K562 (cell line): Measurements from ENCODE around the gene MT4. TPM values are rescaled to one million over a fixed set of nuclear protein-coding genes. Genes with fewer than 3 reads are reported as not detected.

ENCODE experiments used
- ATAC-seq: fragments of 200-7000 bp; cut with Tn5 transposase; 3 replicates; pipeline ENCODE4 v1.9.1; 2020; ENCODE audit warnings: moderate library complexity
- BruUV-seq: library from RNA; stranded (reverse); fragments of 400-500 nt; replicated peaks from 2 replicates; lab custom pipeline; 2021; lab: Mats Ljungman, UMichigan
- CTCF ChIA-PET: fragments of 300-600 bp; formaldehyde crosslinking; extraction: SDS; loops from one replicate; lab custom pipeline; 2021; ENCODE audit warnings: low intra/inter-chr PET ratio; lab: Yijun Ruan, JAX
- POLR2A ChIA-PET: fragments of 300-600, 350-650 bp; sonication (Branson Sonifier 250); formaldehyde crosslinking; extraction: SDS; loops from one replicate; lab custom pipeline; 2021; ENCODE audit warnings: antibody characterized with exemption, inconsistent platforms; lab: Yijun Ruan, JAX
- DNase-seq, 4 experiments: peaks; one replicate each; pipeline versions ENCODE4 v3.0.0 to v3.0.0-alpha.2; 2011 to 2018; ENCODE audit warnings: low spot score in 3 of 4, mixed read lengths in 3 of 4; ENCODE audit errors: extremely low read depth in 1 of 4
- FAIRE-seq: peaks from 2 replicates; lab custom pipeline; 2011; peaks lifted over from hg19 to GRCh38; lab: Jason Lieb, UNC
- H2AFZ ChIP-seq: 2 replicates; pipeline ENCODE4 v1.6.0; 2011; ENCODE audit warnings: low read depth, low read length, control low read depth, inconsistent platforms
- H3K27ac ChIP-seq: fragments of 200-600 bp; 3 replicates; pipeline ENCODE4 v1.8.0; 2011; ENCODE audit warnings: low read depth, mild to moderate bottlenecking, control low read depth, inconsistent platforms, low read length, moderate library complexity, mixed read lengths; ENCODE audit errors: extremely low read depth
- H3K27me3 ChIP-seq, 2 experiments: fragments of 300-600 bp in 1 of 2; 2 replicates in 1 of 2; 3 replicates in 1 of 2; pipeline versions ENCODE4 v1.6.0 to v1.8.0; 2011; ENCODE audit warnings: inconsistent platforms in 2 of 2, low read length in 2 of 2, mild to moderate bottlenecking in 1 of 2, mixed read lengths in 1 of 2, moderate library complexity in 1 of 2; ENCODE audit not compliant: control insufficient read depth in 2 of 2, insufficient read depth in 2 of 2
- H3K36me3 ChIP-seq: fragments of 300-600 bp; 3 replicates; pipeline ENCODE4 v1.8.0; 2011; ENCODE audit warnings: mild to moderate bottlenecking, low read length, inconsistent platforms; ENCODE audit not compliant: control insufficient read depth, insufficient read depth
- H3K4me1 ChIP-seq, 2 experiments: fragments of 200-600 bp in 1 of 2; replicated peaks in 1 of 2; 2 replicates in 1 of 2; 3 replicates in 1 of 2; pipeline versions ENCODE4 v1.5.1 to v1.8.0; 2011; ENCODE audit warnings: inconsistent platforms in 2 of 2, low read length in 2 of 2, mild to moderate bottlenecking in 1 of 2, mixed read lengths in 1 of 2, moderate library complexity in 1 of 2; ENCODE audit not compliant: control insufficient read depth in 2 of 2, insufficient read depth in 2 of 2
- H3K4me2 ChIP-seq: 2 replicates; pipeline ENCODE4 v1.6.1; 2011; ENCODE audit warnings: low read length, control low read depth, inconsistent platforms, mixed read lengths; ENCODE audit not compliant: insufficient read depth
- H3K4me3 ChIP-seq: fragments of 200-600 bp; sonication (generic), shearing (Covaris generic); 2 replicates; pipeline ENCODE4 v1.5.1; 2016; ENCODE audit warnings: control low read depth, inconsistent platforms
- H3K79me2 ChIP-seq: fragments of 200-600 bp; 3 replicates; pipeline ENCODE4 v1.8.0; 2011; ENCODE audit warnings: low read length, inconsistent platforms; ENCODE audit not compliant: control insufficient read depth, insufficient read depth
- H3K9ac ChIP-seq, 2 experiments: 2 replicates each; pipeline versions ENCODE4 v1.6.0 to v1.6.1; 2011; ENCODE audit warnings: low read depth in 2 of 2, low read length in 2 of 2, control low read depth in 1 of 2, inconsistent platforms in 1 of 2, mild to moderate bottlenecking in 1 of 2, mixed read lengths in 1 of 2; ENCODE audit not compliant: insufficient read depth in 1 of 2
- H3K9me1 ChIP-seq: one replicate; pipeline ENCODE4 v1.6.0; 2011; ENCODE audit warnings: inconsistent platforms, mild to moderate bottlenecking, low read length, moderate library complexity; ENCODE audit not compliant: control insufficient read depth, insufficient read depth
- H3K9me3 ChIP-seq: replicated peaks from 2 replicates; pipeline ENCODE4 v1.5.1; 2011; ENCODE audit warnings: low read depth, low read length, inconsistent platforms; ENCODE audit not compliant: control insufficient read depth, insufficient read depth
- H4K20me1 ChIP-seq: replicated peaks from 2 replicates; pipeline ENCODE4 v1.6.1; 2011; ENCODE audit warnings: low read length, inconsistent platforms, mixed read lengths; ENCODE audit not compliant: control insufficient read depth, insufficient read depth
- CTCF ChIP-seq, 3 experiments: IDR thresholded peaks in 2 of 3; conservative IDR thresholded peaks in 1 of 3; 2 replicates each; pipeline ENCODE4 v1.5.1; 2011 to 2012; ENCODE audit warnings: low read length in 3 of 3, mild to moderate bottlenecking in 3 of 3, control low read depth in 2 of 3, improper control_type of control experiment in 1 of 3, inconsistent platforms in 1 of 3, low read depth in 1 of 3, mixed read lengths in 1 of 3, moderate library complexity in 1 of 3; ENCODE audit not compliant: insufficient read depth in 2 of 3
- HNRNPL ChIP-seq: fragments of 200-400 bp; formaldehyde crosslinking; IDR thresholded peaks from 2 replicates; pipeline ENCODE4 v1.6.1; 2017; ENCODE audit warnings: low read depth, mild to moderate bottlenecking, low read length
- KDM1A ChIP-seq, 2 experiments: fragments of 450-650 bp; IDR thresholded peaks; 2 replicates each; pipeline ENCODE4 v1.6.1; 2016; ENCODE audit warnings: mild to moderate bottlenecking in 2 of 2
- KLF13 ChIP-seq: fragments of 450-650 bp; IDR thresholded peaks from 2 replicates; pipeline ENCODE4 v1.6.1; 2016; ENCODE audit warnings: missing genetic modification characterization, low read depth, mild to moderate bottlenecking, missing compliant biosample characterization, moderate library complexity, borderline replicate concordance
- MEIS2 ChIP-seq: fragments of 450-650 bp; IDR thresholded peaks from 2 replicates; pipeline ENCODE4 v1.6.1; 2014; ENCODE audit warnings: mild to moderate bottlenecking; ENCODE audit not compliant: partially characterized antibody
- MYBL2 ChIP-seq, 2 experiments: fragments of 450-650 bp in 1 of 2; sonication (generic) in 1 of 2; formaldehyde crosslinking in 1 of 2; IDR thresholded peaks; 2 replicates each; pipeline versions ENCODE4 v1.6.1 to v1.8.1; 2017 to 2022; ENCODE audit warnings: borderline replicate concordance in 1 of 2, inconsistent platforms in 1 of 2, low read depth in 1 of 2, mild to moderate bottlenecking in 1 of 2, missing genetic modification reagents in 1 of 2, moderate library complexity in 1 of 2
- POLR2H ChIP-seq: IDR thresholded peaks from 2 replicates; pipeline ENCODE4 v1.6.1; 2016; ENCODE audit warnings: missing genetic modification characterization, low read depth, mild to moderate bottlenecking, control low read depth, missing compliant biosample characterization, moderate library complexity
- SIN3A ChIP-seq, 2 experiments: fragments of 150-350 bp in 1 of 2; IDR thresholded peaks; 2 replicates each; pipeline ENCODE4 v1.6.1; 2011 to 2016; ENCODE audit warnings: borderline replicate concordance in 2 of 2, low read depth in 2 of 2, low read length in 2 of 2, mild to moderate bottlenecking in 2 of 2, moderate library complexity in 2 of 2; ENCODE audit not compliant: control insufficient read depth in 1 of 2
- SMARCA4 ChIP-seq: fragments of 450-650 bp; IDR thresholded peaks from 2 replicates; pipeline ENCODE4 v1.6.1; 2016
- SMARCE1 ChIP-seq: fragments of 450-650 bp; IDR thresholded peaks from 2 replicates; pipeline ENCODE4 v1.7.1; 2016; ENCODE audit warnings: mild to moderate bottlenecking
- THRAP3 ChIP-seq: fragments of 450-650 bp; IDR thresholded peaks from 2 replicates; pipeline ENCODE4 v1.6.1; 2016; ENCODE audit warnings: mild to moderate bottlenecking, inconsistent platforms, borderline replicate concordance
- ZNF384 ChIP-seq: IDR thresholded peaks from 2 replicates; pipeline ENCODE4 v1.6.1; 2012; ENCODE audit warnings: low read depth, low read length, improper control_type of control experiment
- ZNF561 ChIP-seq: fragments of 450-650 bp; formaldehyde crosslinking; conservative IDR thresholded peaks from 2 replicates; pipeline ENCODE4 v1.4.0; 2020; ENCODE audit warnings: mild to moderate bottlenecking, moderate library complexity
- ZNF57 ChIP-seq: fragments of 450-650 bp; formaldehyde crosslinking; IDR thresholded peaks from 2 replicates; pipeline ENCODE4 v1.4.0; 2020; ENCODE audit warnings: mild to moderate bottlenecking, moderate library complexity
- ZSCAN29 ChIP-seq: fragments of 450-650 bp; IDR thresholded peaks from 2 replicates; pipeline ENCODE4 v1.6.1; 2017
- WGBS: fragments of 100-300 bp; shearing (Covaris generic); methylation state at CpG from one replicate; pipeline ENCODE4 v1.1.6; 2016; ENCODE audit warnings: low coverage, mixed read lengths; ENCODE audit not compliant: insufficient coverage; ENCODE audit errors: missing lambda C conversion rate; 5-methylcytosine and 5-hydroxymethylcytosine counted together
- in situ Hi-C: fragments of 300-500 bp; cut with MboI; formaldehyde crosslinking; loops from 4 replicates; pipeline ENCODE4 v1.15.0; 2018; ENCODE audit warnings: inconsistent platforms, mixed read lengths
- intact Hi-C: fragments of 100-400 bp; cut with micrococcal nuclease; formaldehyde crosslinking; loops from 2 replicates; pipeline ENCODE4 v1.14.2; 2022
- polyA plus RNA-seq, 8 experiments: library from polyadenylated mRNA; depleted of rRNA in 4 of 8; stranded (reverse) in 5 of 8; unstranded in 3 of 8; fragments of >200 nt; fragmentation: Nextera tagmentation in 2 of 8; fragmentation: Illumina TruSeq in 1 of 8; extraction: Ambion mirVana in 2 of 8; extraction: Trizol in 1 of 8; gene quantifications; 2 replicates each; pipeline versions ENCODE4 v1.2.1 to v1.2.3, GENCODE V29; 2011 to 2014; ENCODE audit warnings: inconsistent platforms in 1 of 8, missing spikeins in 1 of 8
- total RNA-seq, 7 experiments: library from RNA; depleted of rRNA in 6 of 7; stranded (reverse); fragments of >200 nt in 6 of 7; fragmentation: Illumina TruSeq in 2 of 7; extraction: Trizol in 2 of 7; gene quantifications; 2 replicates each; pipeline versions ENCODE4 v1.2.1 to v1.2.3, GENCODE V29; 2011 to 2021; ENCODE audit warnings: low replicate concordance in 1 of 7
- TF ChIP-seq, protein P1 (sequence below): fragments of 450-650 bp; IDR thresholded peaks from 2 replicates; pipeline ENCODE4 v1.6.1; 2017; ENCODE audit warnings: mild to moderate bottlenecking, moderate library complexity
- TF ChIP-seq, protein P2 (sequence below): fragments of 450-650 bp; IDR thresholded peaks from 2 replicates; pipeline ENCODE4 v1.6.1; 2018; ENCODE audit warnings: mild to moderate bottlenecking, low read depth; ENCODE audit not compliant: partially characterized antibody

Gene MT4
- total and polyA plus RNA-seq, 9 of the 15 experiments (the other 6 are each of a cell fraction or from before 2014, with no cell fraction given), result not detected

GRCh38 chr16:56538331-56538730 lies 26.5 kb upstream of the MT4 start:
- Histone ChIP-seq H3K27me3 (peaks cover 10 to 31% of the 10 kb centered on the region in 2 experiments; a peak in 4 of 5 replicates), H3K9me1 (no peaks in the 10 kb centered on the region), H2AFZ (no peak overlapping the region), H3K79me2 (no peaks in the 10 kb centered on the region), H3K4me2 (no peak overlapping the region), H3K36me3 (no peaks in the 10 kb centered on the region), H3K4me3 (no peak overlapping the region), H3K9me3 (no peaks in the 10 kb centered on the region; the same call in 1 of the 2 replicates), H3K4me1 (peaks cover 0 to 6% of the 10 kb centered on the region in 2 experiments; a peak in 1 of 5 replicates), H3K9ac (no peak overlapping the region), H3K27ac (no peak overlapping the region), H4K20me1 (no peaks in the 10 kb centered on the region)
- in situ Hi-C loops, result no loop called here
- TF ChIP-seq KDM1A (IDR thresholded peaks at IDR 0.05) (no peak), MYBL2 (IDR thresholded peaks at IDR 0.05; ENCODE audit: low read depth) (no peak), MYBL2 (CRISPR knock-in tag; IDR thresholded peaks at IDR 0.05; ENCODE audit: borderline replicate concordance) (no peak), SMARCE1 (no peak), ZNF384 (no peak), CTCF (IDR thresholded peaks at IDR 0.05 in 2 of 3, conservative IDR thresholded peaks at IDR 0.05 in 1 of 3; ENCODE audit: insufficient read depth in 2 of 3, low read depth in 1 of 3, low read length in 3 of 3) (no peak), ZNF57 (CRISPR knock-in tag) (no peak), THRAP3 (no peak), ZSCAN29 (no peak), HNRNPL (no peak), SIN3A (IDR thresholded peaks at IDR 0.05; ENCODE audit: borderline replicate concordance in 2 of 2, control insufficient read depth in 1 of 2, low read depth in 2 of 2, low read length in 2 of 2) (no peak), MEIS2 (no peak), KLF13 (tag) (no peak), SMARCA4 (no peak), POLR2H (tag) (no peak), ZNF561 (CRISPR knock-in tag) (no peak)
- TF ChIP-seq, protein P1, sequence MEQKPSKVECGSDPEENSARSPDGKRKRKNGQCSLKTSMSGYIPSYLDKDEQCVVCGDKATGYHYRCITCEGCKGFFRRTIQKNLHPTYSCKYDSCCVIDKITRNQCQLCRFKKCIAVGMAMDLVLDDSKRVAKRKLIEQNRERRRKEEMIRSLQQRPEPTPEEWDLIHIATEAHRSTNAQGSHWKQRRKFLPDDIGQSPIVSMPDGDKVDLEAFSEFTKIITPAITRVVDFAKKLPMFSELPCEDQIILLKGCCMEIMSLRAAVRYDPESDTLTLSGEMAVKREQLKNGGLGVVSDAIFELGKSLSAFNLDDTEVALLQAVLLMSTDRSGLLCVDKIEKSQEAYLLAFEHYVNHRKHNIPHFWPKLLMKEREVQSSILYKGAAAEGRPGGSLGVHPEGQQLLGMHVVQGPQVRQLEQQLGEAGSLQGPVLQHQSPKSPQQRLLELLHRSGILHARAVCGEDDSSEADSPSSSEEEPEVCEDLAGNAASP, result no peak
- TF ChIP-seq, protein P2, sequence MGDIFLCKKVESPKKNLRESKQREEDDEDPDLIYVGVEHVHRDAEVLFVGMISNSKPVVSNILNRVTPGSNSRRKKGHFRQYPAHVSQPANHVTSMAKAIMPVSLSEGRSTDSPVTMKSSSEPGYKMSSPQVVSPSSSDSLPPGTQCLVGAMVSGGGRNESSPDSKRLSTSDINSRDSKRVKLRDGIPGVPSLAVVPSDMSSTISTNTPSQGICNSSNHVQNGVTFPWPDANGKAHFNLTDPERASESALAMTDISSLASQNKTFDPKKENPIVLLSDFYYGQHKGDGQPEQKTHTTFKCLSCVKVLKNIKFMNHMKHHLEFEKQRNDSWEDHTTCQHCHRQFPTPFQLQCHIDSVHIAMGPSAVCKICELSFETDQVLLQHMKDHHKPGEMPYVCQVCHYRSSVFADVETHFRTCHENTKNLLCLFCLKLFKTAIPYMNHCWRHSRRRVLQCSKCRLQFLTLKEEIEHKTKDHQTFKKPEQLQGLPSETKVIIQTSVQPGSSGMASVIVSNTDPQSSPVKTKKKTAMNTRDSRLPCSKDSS, result no peak
- no peak for FAIRE-seq
- no peak for DNase-seq
- ChIA-PET CTCF (no interaction called here), POLR2A (no interaction called here)
- no peak for ATAC-seq
- no TSS peak for BruUV-seq
- intact Hi-C loops, result loop anchor here (5.0 kb wide), 1 partner anchor 206 kb away; no protein-coding TSS in a partner anchor
- WGBS, result 6% methylated on average over 7 of the region's 7 CpGs
